Urinary bladder (tissue), 4 donors: ENCODE results near the gene ZDHHC3. TPM values are rescaled to one million over a fixed set of nuclear protein-coding genes. Genes with fewer than 3 reads are reported as not detected.
A peak's percentile ranks its signal among the peaks of the same experiment; 100 is the strongest.

Experiments
- DNase-seq: peaks from one replicate; pipeline ENCODE4 v3.0.0-alpha.2; 2015; ENCODE audit errors: extremely low spot score
- H3K27ac ChIP-seq: one replicate; pipeline ENCODE4 v1.5.1; 2013; ENCODE audit warnings: low read depth, mild to moderate bottlenecking, moderate library complexity
- H3K36me3 ChIP-seq: one replicate; pipeline ENCODE4 v1.6.1; 2013; ENCODE audit warnings: mild to moderate bottlenecking, moderate library complexity; ENCODE audit not compliant: insufficient read depth
- H3K4me1 ChIP-seq: one replicate; pipeline ENCODE4 v1.6.1; 2013; ENCODE audit warnings: mild to moderate bottlenecking, moderate library complexity; ENCODE audit not compliant: insufficient read depth
- H3K4me3 ChIP-seq: one replicate; pipeline ENCODE4 v1.5.1; 2013; ENCODE audit warnings: low read depth, low read length
- WGBS: extraction: QIAGEN DNeasy Blood & Tissue Kit; methylation state at CpG from one replicate; pipeline ENCODE4 v1.1.7; 2013; 5-methylcytosine and 5-hydroxymethylcytosine counted together
- polyA plus RNA-seq: library from polyadenylated mRNA; stranded (reverse); fragments of 200-250 nt; gene quantifications from one replicate; pipeline ENCODE4 v1.2.3, GENCODE V29; 2013
- total RNA-seq: library from RNA; depleted of rRNA; stranded (reverse); fragments of >200 nt; gene quantifications from one replicate; pipeline ENCODE4 v1.2.3, GENCODE V29; 2014
- donor health status: healthy with polysubstance abuse.
- donor health status: healthy.

The ZDHHC3 gene
- total and polyA plus RNA-seq, 2 donors, result 44.7 to 56.1 TPM

DNA sequence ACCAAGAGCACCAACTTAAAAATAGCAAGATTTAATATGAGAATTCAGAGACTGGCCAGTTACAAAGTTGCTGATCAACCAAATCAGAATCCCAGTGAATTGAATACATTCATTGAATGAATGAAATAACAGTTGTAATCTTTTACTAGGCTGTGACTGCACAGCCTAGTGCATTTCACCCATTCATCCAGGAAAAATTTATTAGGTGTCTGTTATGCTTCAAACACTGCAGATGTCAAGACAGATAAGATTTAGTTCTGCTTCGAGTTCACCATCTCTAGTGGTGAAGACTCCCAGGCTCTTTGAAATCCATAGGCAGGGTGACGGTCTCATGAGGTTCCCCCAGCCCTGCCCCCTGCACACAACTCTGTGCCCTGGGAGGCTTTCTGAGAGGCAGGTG is 72.7 kb downstream of the ZDHHC3 start:
- H3K27ac ChIP-seq, result no peak overlapping the region
- H3K36me3 ChIP-seq, result no peaks in the 10 kb centered on the region
- WGBS, result 22% methylated on average over 2 of the region's 2 CpGs
- H3K4me3 ChIP-seq, result no peak overlapping the region
- H3K4me1 ChIP-seq, result no peaks in the 10 kb centered on the region
- DNase-seq, result no peak

DNA sequence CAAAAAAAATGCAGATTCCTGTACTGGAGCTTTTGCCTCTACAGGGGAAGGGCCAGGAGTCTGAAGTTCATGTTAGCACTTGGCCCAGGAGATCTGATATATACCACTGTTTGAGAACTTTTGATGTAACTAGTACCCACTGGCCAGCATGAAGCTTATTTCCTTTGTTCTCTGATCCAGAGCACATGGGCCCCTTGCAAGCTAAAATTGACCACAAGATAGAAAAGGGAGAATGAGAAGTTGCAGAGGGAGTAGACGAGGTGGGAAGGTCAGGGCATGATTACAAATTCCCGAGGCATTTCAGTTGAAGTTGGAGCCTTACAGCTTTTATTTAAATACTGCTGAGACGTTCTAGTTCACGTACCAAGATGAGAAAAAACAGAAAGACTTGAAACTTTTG is 73.3 kb downstream of the ZDHHC3 start:
- 42% methylated on average over 4 of the region's 4 CpGs for WGBS
- no peak overlapping the region for H3K27ac ChIP-seq
- no peak overlapping the region for H3K4me3 ChIP-seq
- no peak for DNase-seq
- H3K36me3 ChIP-seq, result no peaks in the 10 kb centered on the region
- H3K4me1 ChIP-seq, result no peaks in the 10 kb centered on the region

GRCh38 chr3:44899683-44900367 is 76.1 kb downstream of the ZDHHC3 start:
- 43% methylated on average over 13 of the region's 13 CpGs for WGBS
- Histone ChIP-seq H3K4me1 (no peaks in the 10 kb centered on the region), H3K4me3 (no peak overlapping the region), H3K27ac (no peak overlapping the region), H3K36me3 (no peaks in the 10 kb centered on the region)
- no peak for DNase-seq

GRCh38 chr3:44896440-44896839 is 79.5 kb downstream of the ZDHHC3 start:
- 75% methylated on average over 2 of the region's 2 CpGs for WGBS
- Histone ChIP-seq H3K36me3 (no peaks in the 10 kb centered on the region), H3K4me1 (no peaks in the 10 kb centered on the region), H3K4me3 (no peak overlapping the region), H3K27ac (no peak overlapping the region)
- no peak for DNase-seq

GRCh38 chr3:44894485-44894884 is 81.5 kb downstream of the ZDHHC3 start:
- no peak overlapping the region for H3K4me3 ChIP-seq
- 48% methylated on average over 5 of the region's 5 CpGs for WGBS

DNA sequence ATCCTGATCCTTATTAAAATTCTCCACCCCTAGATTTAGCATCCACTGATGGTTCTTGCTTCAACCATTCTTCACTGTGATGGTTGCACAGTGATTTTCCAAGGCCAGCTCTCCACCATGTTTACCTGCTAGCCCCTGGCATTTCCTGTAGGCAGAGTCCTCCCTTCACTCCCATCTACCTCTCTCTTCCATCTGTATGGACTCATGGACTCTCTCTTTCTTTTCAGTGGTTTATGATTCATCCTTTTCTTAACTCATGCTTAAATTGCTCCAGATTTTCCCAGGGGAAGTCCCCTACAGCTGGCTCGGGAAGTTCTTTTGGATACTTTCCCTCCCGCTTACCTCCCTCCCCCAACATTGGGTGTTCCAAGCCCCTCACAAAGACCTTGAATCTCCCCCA is 82.9 kb downstream of the ZDHHC3 start:
- Histone ChIP-seq H3K27ac (no peak overlapping the region), H3K36me3 (no peaks in the 10 kb centered on the region), H3K4me1 (no peaks in the 10 kb centered on the region), H3K4me3 (no peak overlapping the region)
- no peak for DNase-seq
- WGBS, result 66% methylated on average over 2 of the region's 2 CpGs

More at GRCh38 chr3:44894485-44894884, 81.5 kb downstream of the ZDHHC3 start:
- DNase-seq, result no peak
- H3K36me3 ChIP-seq, result no peaks in the 10 kb centered on the region
- H3K4me1 ChIP-seq, result no peaks in the 10 kb centered on the region
- H3K27ac ChIP-seq, result no peak overlapping the region

DNA sequence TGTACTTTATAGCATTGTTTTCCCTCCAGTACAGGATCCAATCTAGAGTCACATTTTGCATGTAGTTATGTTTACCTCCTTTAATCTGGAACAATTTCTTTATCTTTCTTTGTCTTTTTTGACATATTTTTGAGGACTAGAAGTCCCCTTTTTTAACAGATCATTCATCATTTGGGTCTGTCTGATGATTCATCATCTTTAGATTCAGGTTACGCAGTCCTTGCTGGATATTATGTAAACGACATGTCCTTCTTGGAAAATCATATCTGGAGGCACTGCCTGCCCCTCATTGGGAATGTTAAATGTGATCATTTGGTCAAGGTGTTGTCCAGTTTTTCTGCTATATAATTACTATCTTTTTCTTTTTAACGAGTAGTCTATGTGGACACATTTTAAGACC is 83.3 kb downstream of the ZDHHC3 start:
- 66% methylated on average over 3 of the region's 3 CpGs for WGBS
- Histone ChIP-seq H3K27ac (no peak overlapping the region), H3K4me1 (no peaks in the 10 kb centered on the region), H3K36me3 (no peaks in the 10 kb centered on the region), H3K4me3 (no peak overlapping the region)
- DNase-seq, result no peak

- Histone ChIP-seq H3K4me1 (no peaks in the 10 kb centered on the region), H3K4me3 (no peak overlapping the region), H3K36me3 (no peaks in the 10 kb centered on the region), H3K27ac (no peak overlapping the region)
- WGBS, result 79% methylated on average over 3 of the region's 3 CpGs
- DNase-seq, result no peak
These were observed 85.1 kb downstream of the ZDHHC3 start for GRCh38 chr3:44890852-44891251.

DNA sequence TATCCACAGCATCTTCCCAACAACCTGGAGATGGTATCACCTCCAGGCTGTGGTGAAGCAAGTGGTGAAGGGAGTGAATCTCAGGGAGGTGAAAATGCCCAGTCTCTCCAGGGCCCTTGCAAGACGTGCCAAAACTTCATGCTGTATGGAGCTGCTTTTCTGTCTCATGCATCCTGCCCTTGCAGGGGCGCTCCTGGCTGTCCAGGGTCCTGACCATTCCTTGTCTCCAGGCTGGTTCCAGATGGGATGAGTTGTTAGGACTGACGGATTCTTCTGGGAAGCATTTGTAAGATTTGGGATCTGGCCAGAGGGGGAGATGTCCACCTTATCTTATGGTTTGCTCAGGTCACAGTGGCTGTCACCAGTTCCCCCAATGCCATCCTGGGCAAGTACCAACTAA is 85.7 kb downstream of the ZDHHC3 start:
- no peak for DNase-seq
- Histone ChIP-seq H3K36me3 (no peaks in the 10 kb centered on the region), H3K27ac (no peak overlapping the region), H3K4me1 (no peaks in the 10 kb centered on the region), H3K4me3 (no peak overlapping the region)
- WGBS, result 42% methylated on average over 3 of the region's 3 CpGs

- no peak for DNase-seq
- WGBS, result 69% methylated on average over 7 of the region's 7 CpGs
- Histone ChIP-seq H3K27ac (no peak overlapping the region), H3K4me1 (no peaks in the 10 kb centered on the region), H3K36me3 (no peaks in the 10 kb centered on the region), H3K4me3 (no peak overlapping the region)
These were observed 88.9 kb downstream of the ZDHHC3 start for GRCh38 chr3:44887101-44887500.

GRCh38 chr3:44886561-44886960 is 89.4 kb downstream of the ZDHHC3 start:
- H3K4me1 ChIP-seq, result no peaks in the 10 kb centered on the region
- 69% methylated on average over 3 of the region's 3 CpGs for WGBS
- H3K4me3 ChIP-seq, result no peak overlapping the region
- no peaks in the 10 kb centered on the region for H3K36me3 ChIP-seq
- no peak overlapping the region for H3K27ac ChIP-seq
- DNase-seq, result no peak

GRCh38 chr3:44885618-44886017 is 90.4 kb downstream of the ZDHHC3 start:
- H3K4me1 ChIP-seq, result no peaks in the 10 kb centered on the region
- DNase-seq, result no peak
- WGBS, result 45% methylated on average over 4 of the region's 4 CpGs
- no peak overlapping the region for H3K27ac ChIP-seq
- no peak overlapping the region for H3K4me3 ChIP-seq
- H3K36me3 ChIP-seq, result no peaks in the 10 kb centered on the region

DNA sequence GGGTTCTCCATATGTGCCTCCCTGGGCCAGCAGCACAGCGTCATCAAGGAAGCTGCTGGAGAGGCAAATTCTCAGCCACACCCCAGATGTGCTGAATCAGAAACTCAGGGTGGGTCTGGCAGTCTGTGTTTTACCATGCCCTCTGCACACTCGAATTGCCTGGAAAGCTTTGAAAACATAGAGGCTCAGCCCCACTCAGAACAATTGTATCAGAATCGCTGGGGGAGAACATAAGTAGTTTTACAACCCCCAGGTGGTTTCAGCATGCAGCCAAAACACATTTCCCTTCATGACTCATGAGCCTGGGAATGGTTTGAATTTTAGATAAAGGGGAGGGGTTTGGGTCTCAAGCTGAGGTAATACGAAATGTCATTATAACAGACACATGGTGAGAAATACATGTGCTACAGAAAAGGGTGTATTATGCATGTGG is 92.0 kb downstream of the ZDHHC3 start:
- Histone ChIP-seq H3K4me1 (no peaks in the 10 kb centered on the region), H3K27ac (no peak overlapping the region), H3K36me3 (no peaks in the 10 kb centered on the region), H3K4me3 (no peak overlapping the region)
- 32% methylated on average over 4 of the region's 4 CpGs for WGBS
- DNase-seq, result peak; percentile 48

DNA sequence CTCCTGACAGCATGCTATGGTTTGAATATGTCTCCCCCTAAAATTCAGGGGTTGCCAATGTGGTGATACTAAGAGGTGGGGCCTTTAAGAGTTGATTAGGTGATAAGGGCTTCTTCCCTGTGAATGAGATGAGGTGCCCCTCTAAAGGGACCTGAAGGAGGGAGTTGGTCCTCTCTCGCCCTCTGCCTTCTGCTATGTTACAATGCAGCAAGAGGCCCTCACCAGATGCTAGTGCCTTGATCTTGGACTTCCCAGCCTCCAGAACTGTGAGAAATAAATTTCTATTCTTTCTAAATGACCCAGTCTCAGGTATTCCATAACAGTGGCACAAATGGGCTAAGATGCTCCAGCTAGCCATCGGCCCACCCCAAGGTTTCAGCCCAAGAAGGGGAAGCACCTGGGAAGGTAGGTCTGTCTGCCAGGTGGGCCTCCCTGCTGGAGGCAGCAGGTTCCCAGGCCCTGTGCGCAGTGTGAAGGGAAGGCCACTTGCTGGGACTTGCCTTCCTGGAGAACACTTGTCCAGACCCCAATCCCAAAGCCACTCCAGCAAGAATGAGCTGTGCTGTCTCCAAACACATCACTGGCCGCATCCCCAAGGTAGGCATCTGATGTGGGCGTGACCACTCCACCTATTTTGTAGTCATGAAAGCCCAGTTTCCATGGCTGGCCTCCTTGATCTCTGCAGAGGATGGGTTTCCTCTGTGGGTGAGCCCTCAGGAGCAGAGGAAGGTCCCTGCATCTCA is 92.6 kb downstream of the ZDHHC3 start:
- no peak for DNase-seq
- Histone ChIP-seq H3K4me3 (no peak overlapping the region), H3K4me1 (no peaks in the 10 kb centered on the region), H3K36me3 (no peaks in the 10 kb centered on the region), H3K27ac (no peak overlapping the region)
- 90% methylated on average over 5 of the region's 5 CpGs for WGBS
